Testis (tissue), 3 donors: ENCODE measurements around the gene ASIC4. TPM values are rescaled to one million over a fixed set of nuclear protein-coding genes. Genes with fewer than 3 reads are reported as not detected.

Source experiments
- DNase-seq: peaks from one replicate; pipeline ENCODE4 v3.0.0-alpha.2; 2019
- H3K27ac ChIP-seq, 2 donors: fragments of 200-600 bp; sonication (generic); one replicate each; pipeline ENCODE4 v1.5.1; 2019
- H3K27me3 ChIP-seq: fragments of 200-600 bp; sonication (generic); one replicate; pipeline ENCODE4 v1.5.1; 2019
- H3K36me3 ChIP-seq: fragments of 200-600 bp; sonication (generic); one replicate; pipeline ENCODE4 v1.5.1; 2017; ENCODE audit warnings: low read depth; ENCODE audit errors: missing control alignments
- H3K4me1 ChIP-seq: fragments of 200-600 bp; sonication (generic); one replicate; pipeline ENCODE4 v1.5.1; 2019
- H3K4me3 ChIP-seq, 2 donors: fragments of 200-600 bp; sonication (generic); one replicate each; pipeline ENCODE4 v1.5.1; 2017 to 2019
- H3K9me3 ChIP-seq: fragments of 200-600 bp; sonication (generic); one replicate; pipeline ENCODE4 v1.5.1; 2017
- POLR2A ChIP-seq: fragments of 450-650 bp; IDR thresholded peaks from one replicate; pipeline ENCODE4 v1.6.1; 2017; ENCODE audit warnings: antibody characterized with exemption, mild to moderate bottlenecking, moderate library complexity
- WGBS, 2 donors: methylation state at CpG; one replicate each; pipeline ENCODE4 v1.1.5; 2018; 5-methylcytosine and 5-hydroxymethylcytosine counted together
- intact Hi-C: fragments of 100-400 bp; cut with DNase I; formaldehyde crosslinking; loops from one replicate; pipeline ENCODE4 v1.15.1; 2023; ENCODE audit warnings: low total_unique reads
- polyA plus RNA-seq: library from polyadenylated mRNA; stranded (reverse); fragments of 350-450 nt; fragmentation: Illumina TruSeq; extraction: RNeasy Lipid Tissue Mini Kit (QIAGEN cat#74804); gene quantifications from one replicate; pipeline ENCODE4 v1.2.3, GENCODE V29; 2014; ENCODE audit warnings: low read depth, low replicate concordance; ENCODE audit not compliant: insufficient read depth
- total RNA-seq, 2 donors: library from RNA; depleted of rRNA; stranded (reverse); fragments of >200 nt; gene quantifications; one replicate each; pipeline ENCODE4 v1.2.3, GENCODE V29; 2016
- TF ChIP-seq, protein P1 (sequence below), 3 experiments: fragments of 450-650 bp in 2 of 3; fragments of 200-600 bp in 1 of 3; sonication (generic) in 1 of 3; IDR thresholded peaks; one replicate each; pipeline ENCODE4 v1.5.1; 2016 to 2019; ENCODE audit warnings: antibody characterized with exemption in 3 of 3, mild to moderate bottlenecking in 2 of 3, moderate library complexity in 1 of 3

ASIC4 gene
- total and polyA plus RNA-seq, 3 donors from 2014 or later, result 1.5 to 4.6 (median 2.0) TPM

DNA sequence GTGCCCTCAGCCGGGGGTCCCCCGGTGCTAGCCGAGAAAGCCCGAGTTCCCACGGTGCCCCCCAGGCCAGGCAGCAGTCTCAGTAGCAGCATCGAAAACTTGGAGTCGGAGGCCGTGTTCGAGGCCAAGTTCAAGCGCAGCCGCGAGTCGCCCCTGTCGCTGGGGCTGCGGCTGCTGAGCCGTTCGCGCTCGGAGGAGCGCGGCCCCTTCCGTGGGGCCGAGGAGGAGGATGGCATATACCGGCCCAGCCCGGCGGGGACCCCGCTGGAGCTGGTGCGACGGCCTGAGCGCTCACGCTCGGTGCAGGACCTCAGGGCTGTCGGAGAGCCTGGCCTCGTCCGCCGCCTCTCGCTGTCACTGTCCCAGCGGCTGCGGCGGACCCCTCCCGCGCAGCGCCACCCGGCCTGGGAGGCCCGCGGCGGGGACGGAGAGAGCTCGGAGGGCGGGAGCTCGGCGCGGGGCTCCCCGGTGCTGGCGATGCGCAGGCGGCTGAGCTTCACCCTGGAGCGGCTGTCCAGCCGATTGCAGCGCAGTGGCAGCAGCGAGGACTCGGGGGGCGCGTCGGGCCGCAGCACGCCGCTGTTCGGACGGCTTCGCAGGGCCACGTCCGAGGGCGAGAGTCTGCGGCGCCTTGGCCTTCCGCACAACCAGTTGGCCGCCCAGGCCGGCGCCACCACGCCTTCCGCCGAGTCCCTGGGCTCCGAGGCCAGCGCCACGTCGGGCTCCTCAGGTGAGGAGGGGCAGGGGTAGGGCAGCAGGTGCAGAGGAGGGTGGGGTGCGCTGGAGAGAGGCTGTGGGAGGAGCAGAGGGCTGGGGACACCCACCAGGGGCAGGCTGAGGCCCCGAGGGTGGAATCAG is 29.7 kb upstream of the ASIC4 start:
- no peak overlapping the region for H3K27ac ChIP-seq
- peak overlapping the region; percentile 18 to 20 for H3K4me3 ChIP-seq
- WGBS, 2 donors, result 40 to 41% methylated on average over 19 to 70 of the region's 89 CpGs
- no peaks in the 10 kb centered on the region for H3K36me3 ChIP-seq
- TF ChIP-seq, protein P1, sequence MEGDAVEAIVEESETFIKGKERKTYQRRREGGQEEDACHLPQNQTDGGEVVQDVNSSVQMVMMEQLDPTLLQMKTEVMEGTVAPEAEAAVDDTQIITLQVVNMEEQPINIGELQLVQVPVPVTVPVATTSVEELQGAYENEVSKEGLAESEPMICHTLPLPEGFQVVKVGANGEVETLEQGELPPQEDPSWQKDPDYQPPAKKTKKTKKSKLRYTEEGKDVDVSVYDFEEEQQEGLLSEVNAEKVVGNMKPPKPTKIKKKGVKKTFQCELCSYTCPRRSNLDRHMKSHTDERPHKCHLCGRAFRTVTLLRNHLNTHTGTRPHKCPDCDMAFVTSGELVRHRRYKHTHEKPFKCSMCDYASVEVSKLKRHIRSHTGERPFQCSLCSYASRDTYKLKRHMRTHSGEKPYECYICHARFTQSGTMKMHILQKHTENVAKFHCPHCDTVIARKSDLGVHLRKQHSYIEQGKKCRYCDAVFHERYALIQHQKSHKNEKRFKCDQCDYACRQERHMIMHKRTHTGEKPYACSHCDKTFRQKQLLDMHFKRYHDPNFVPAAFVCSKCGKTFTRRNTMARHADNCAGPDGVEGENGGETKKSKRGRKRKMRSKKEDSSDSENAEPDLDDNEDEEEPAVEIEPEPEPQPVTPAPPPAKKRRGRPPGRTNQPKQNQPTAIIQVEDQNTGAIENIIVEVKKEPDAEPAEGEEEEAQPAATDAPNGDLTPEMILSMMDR (IDR thresholded peaks at IDR 0.05), result no peak
- TF ChIP-seq POLR2A, result no peak
- H3K9me3 ChIP-seq, result no peaks in the 10 kb centered on the region
- peaks cover 7% of the 10 kb centered on the region for H3K4me1 ChIP-seq
- intact Hi-C loops, result no loop called here
- no peak for DNase-seq
- no peaks in the 10 kb centered on the region for H3K27me3 ChIP-seq

DNA sequence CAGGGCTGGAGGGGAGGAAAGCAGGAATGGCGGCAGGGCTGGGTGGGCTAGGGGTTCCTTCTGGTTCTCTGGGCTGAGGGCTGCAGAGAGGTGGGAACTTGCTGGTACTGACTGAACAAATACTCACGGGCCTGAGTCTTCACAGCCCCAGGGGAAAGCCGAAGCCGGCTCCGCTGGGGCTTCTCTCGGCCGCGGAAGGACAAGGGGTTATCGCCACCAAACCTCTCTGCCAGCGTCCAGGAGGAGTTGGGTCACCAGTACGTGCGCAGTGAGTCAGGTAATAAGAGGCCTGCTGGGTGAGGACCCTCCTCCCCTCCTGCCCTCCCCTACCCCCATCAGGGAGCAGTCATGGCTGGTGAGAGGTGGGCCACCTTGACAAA is 29.1 kb upstream of the ASIC4 start:
- Histone ChIP-seq H3K4me3 (peak overlapping the region in 1 of 2 donors; percentile 20), H3K36me3 (no peaks in the 10 kb centered on the region), H3K4me1 (peaks cover 7% of the 10 kb centered on the region), H3K27ac (no peak overlapping the region), H3K9me3 (no peaks in the 10 kb centered on the region), H3K27me3 (no peaks in the 10 kb centered on the region)
- intact Hi-C loops, result no loop called here
- no peak for DNase-seq
- TF ChIP-seq POLR2A, result no peak
- TF ChIP-seq, protein P1 (IDR thresholded peaks at IDR 0.05), result no peak
- WGBS, 2 donors, result 66 to 85% methylated on average over 12 of the region's 12 CpGs

DNA sequence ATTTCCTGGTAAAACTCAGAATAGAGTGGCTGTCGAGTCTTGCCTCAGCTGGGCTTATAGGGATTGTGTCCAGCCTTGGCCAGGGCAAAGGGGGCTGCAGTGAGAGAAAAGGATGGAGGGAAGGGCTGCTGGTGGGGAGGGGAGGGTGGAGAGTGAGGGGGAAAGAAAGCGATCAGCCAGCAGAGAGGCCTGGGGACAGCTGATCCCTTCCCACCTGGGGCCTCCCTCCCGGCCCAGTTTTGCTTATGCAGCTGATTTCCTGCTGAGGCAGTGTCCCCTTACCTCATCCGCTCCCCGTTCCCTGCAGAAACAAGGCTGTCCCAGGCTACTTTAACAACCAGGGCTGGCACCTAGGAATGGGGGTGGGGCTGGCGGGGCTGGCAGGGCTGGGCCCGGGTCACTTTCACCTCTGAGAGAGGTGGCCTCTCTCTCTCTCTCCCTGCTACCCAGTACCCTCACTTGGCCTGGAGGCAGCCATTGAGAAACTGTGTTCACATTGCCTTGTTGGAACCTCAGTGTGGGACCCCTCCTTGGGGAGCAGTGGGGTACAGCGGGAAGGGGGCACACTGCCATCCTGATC is 27.8 kb upstream of the ASIC4 start:
- H3K4me1 ChIP-seq, result peaks cover 7% of the 10 kb centered on the region
- TF ChIP-seq POLR2A, result no peak
- TF ChIP-seq, protein P1 (IDR thresholded peaks at IDR 0.05), result no peak
- no peaks in the 10 kb centered on the region for H3K9me3 ChIP-seq
- no peak for DNase-seq
- intact Hi-C loops, result no loop called here
- H3K4me3 ChIP-seq, result no peak overlapping the region
- H3K27ac ChIP-seq, result no peak overlapping the region
- WGBS, 2 donors, result 84 to 87% methylated on average over 7 to 8 of the region's 8 CpGs
- H3K27me3 ChIP-seq, result no peaks in the 10 kb centered on the region
- no peaks in the 10 kb centered on the region for H3K36me3 ChIP-seq

DNA sequence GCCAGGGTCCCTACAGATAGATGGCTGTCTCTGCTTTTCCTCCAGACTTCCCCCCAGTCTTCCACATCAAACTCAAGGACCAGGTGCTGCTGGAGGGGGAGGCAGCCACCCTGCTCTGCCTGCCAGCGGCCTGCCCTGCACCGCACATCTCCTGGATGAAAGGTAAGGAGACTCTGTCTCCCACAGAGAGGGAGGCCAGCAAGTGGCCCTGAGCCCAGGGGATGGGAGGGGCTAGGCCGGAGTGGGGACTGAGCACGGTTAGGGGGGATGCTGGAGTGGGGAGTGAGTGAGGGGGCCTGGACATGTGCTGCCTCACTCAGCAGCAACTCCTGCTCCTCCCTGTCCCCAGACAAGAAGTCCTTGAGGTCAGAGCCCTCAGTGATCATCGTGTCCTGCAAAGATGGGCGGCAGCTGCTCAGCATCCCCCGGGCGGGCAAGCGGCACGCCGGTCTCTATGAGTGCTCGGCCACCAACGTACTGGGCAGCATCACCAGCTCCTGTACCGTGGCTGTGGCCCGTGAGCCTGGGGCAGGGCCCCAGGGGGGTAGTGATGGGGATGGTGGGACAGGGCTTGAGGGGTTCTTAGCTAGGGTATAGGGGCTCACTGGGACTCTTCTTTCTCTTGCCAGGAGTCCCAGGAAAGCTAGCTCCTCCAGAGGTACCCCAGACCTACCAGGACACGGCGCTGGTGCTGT is 26.0 kb upstream of the ASIC4 start:
- H3K4me3 ChIP-seq, result no peak overlapping the region
- intact Hi-C loops, result no loop called here
- peaks cover 7% of the 10 kb centered on the region for H3K4me1 ChIP-seq
- H3K27me3 ChIP-seq, result no peaks in the 10 kb centered on the region
- no peaks in the 10 kb centered on the region for H3K9me3 ChIP-seq
- TF ChIP-seq, protein P1 (IDR thresholded peaks at IDR 0.05), result no peak
- TF ChIP-seq POLR2A, result no peak
- H3K36me3 ChIP-seq, result no peaks in the 10 kb centered on the region
- H3K27ac ChIP-seq, result no peak overlapping the region
- 86% methylated on average over 8 to 16 of the region's 17 CpGs for WGBS, 2 donors
- no peak for DNase-seq
